ENCODE results near the gene KRT15. TPM values are rescaled to one million over a fixed set of nuclear protein-coding genes. Genes with fewer than 3 reads are reported as not detected.

Gene KRT15
- total and polyA plus RNA-seq, 10 of the 15 experiments (the other 5 are each of a cell fraction or from before 2014, with no cell fraction given), result 0.06 to 0.17 TPM; not detected in 8

- TF ChIP-seq CEBPZ (IDR thresholded peaks at IDR 0.05; ENCODE audit: low read depth, low read length) (no peak), MEF2B (IDR thresholded peaks at IDR 0.05; ENCODE audit: partially characterized antibody, poor library complexity, severe bottlenecking) (no peak), SIN3A (IDR thresholded peaks at IDR 0.05; ENCODE audit: low read depth, low read length) (no peak), JUND (IDR thresholded peaks at IDR 0.05; ENCODE audit: low read depth, low read length) (no peak), MLLT1 (IDR thresholded peaks at IDR 0.05) (no peak), RAD21 (IDR thresholded peaks at IDR 0.05; ENCODE audit: insufficient read depth, low read depth, low read length) (no peak)
- TF ChIP-seq, protein P1, sequence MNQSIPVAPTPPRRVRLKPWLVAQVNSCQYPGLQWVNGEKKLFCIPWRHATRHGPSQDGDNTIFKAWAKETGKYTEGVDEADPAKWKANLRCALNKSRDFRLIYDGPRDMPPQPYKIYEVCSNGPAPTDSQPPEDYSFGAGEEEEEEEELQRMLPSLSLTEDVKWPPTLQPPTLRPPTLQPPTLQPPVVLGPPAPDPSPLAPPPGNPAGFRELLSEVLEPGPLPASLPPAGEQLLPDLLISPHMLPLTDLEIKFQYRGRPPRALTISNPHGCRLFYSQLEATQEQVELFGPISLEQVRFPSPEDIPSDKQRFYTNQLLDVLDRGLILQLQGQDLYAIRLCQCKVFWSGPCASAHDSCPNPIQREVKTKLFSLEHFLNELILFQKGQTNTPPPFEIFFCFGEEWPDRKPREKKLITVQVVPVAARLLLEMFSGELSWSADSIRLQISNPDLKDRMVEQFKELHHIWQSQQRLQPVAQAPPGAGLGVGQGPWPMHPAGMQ (IDR thresholded peaks at IDR 0.05; ENCODE audit: borderline replicate concordance), result no peak
Measured at GRCh38 chr17:41555105-41555887, 36.6 kb upstream of the KRT15 start (continued).

Data from GM12878 (cell line).